GM18858 (cell line): ENCODE data around the gene KBTBD4.

Experiments used
- ATAC-seq: cut with Tn5 transposase; IDR thresholded peaks from one replicate; pipeline ENCODE4 v1.9.1; 2021; ENCODE audit not compliant: unreplicated experiment

Gene KBTBD4

GRCh38 chr11:47578524-47579494 lies at the start of gene KBTBD4, which contains the start of gene NDUFS3:
Gene KBTBD4 (minus strand): TSS chr11:47578970. CDS start chr11:47578951, 19 bp downstream.
Gene NDUFS3 (plus strand): TSS chr11:47579074. CDS start chr11:47579092, 18 bp downstream.
- ATAC-seq = peak; percentile 86

- no peak for ATAC-seq
These were observed 49.3 kb upstream of the KBTBD4 start for GRCh38 chr11:47628026-47628425.

- no peak for ATAC-seq
These were observed 47.5 kb upstream of the KBTBD4 start for GRCh38 chr11:47626234-47626633.

- ATAC-seq = no peak
These were observed 42.1 kb upstream of the KBTBD4 start for GRCh38 chr11:47620836-47621378.

GRCh38 chr11:47617417-47617809 lies 38.6 kb upstream of the KBTBD4 start:
- ATAC-seq = no peak

GRCh38 chr11:47616726-47617416 lies 38.1 kb upstream of the KBTBD4 start:
- ATAC-seq = no peak

GRCh38 chr11:47615249-47615648 lies 36.5 kb upstream of the KBTBD4 start:
- no peak for ATAC-seq

GRCh38 chr11:47611348-47611794 lies 32.6 kb upstream of the KBTBD4 start:
- ATAC-seq = peak; percentile 91

- ATAC-seq = no peak
These were observed 30.9 kb upstream of the KBTBD4 start for GRCh38 chr11:47609675-47610074.

- no peak for ATAC-seq
These were observed 28.6 kb upstream of the KBTBD4 start for GRCh38 chr11:47607380-47607779.

GRCh38 chr11:47606731-47607130 lies 28.0 kb upstream of the KBTBD4 start:
- ATAC-seq = no peak

GRCh38 chr11:47605921-47606320 lies 27.2 kb upstream of the KBTBD4 start:
- no peak for ATAC-seq

GRCh38 chr11:47603295-47603694 lies 24.5 kb upstream of the KBTBD4 start:
- ATAC-seq = no peak

- no peak for ATAC-seq
These were observed 21.1 kb upstream of the KBTBD4 start for GRCh38 chr11:47599902-47600301.

- ATAC-seq = no peak
These were observed 17.2 kb upstream of the KBTBD4 start for GRCh38 chr11:47595967-47596366.

GRCh38 chr11:47595029-47595428 lies 16.3 kb upstream of the KBTBD4 start:
- ATAC-seq = no peak

- ATAC-seq = no peak
These were observed 15.4 kb upstream of the KBTBD4 start, which contains the start of gene C1QTNF4 for GRCh38 chr11:47593934-47594855. Gene C1QTNF4 (minus strand): TSS chr11:47594411. CDS start chr11:47590810, 3,601 bp downstream.

- ATAC-seq = no peak
These were observed 14.7 kb upstream of the KBTBD4 start for GRCh38 chr11:47593492-47593933.

GRCh38 chr11:47592970-47593369 lies 14.2 kb upstream of the KBTBD4 start:
- no peak for ATAC-seq

- no peak for ATAC-seq
These were observed 13.5 kb upstream of the KBTBD4 start for GRCh38 chr11:47592251-47592650.
